Measurements from ENCODE around the gene NCR3LG1.

DNA sequence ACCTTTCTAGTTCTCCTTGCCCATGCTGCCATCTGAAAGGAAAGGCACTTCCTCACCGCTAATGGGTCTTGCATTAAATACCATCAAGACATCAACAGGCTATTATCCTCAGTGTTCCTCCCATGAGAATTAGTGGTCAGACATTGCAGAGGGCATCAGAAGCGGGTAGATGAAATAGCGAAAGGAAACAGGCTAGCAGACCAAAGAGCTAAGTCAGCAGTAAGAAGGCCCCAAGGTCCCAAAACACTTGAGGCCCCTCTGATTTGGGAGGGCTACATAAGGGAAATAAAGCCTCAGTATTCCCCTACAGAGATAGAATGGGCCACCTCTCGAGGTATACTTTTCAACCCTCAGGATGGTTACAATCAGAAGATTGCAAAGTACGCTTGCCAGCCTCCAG, 23.9 kb downstream of the NCR3LG1 start:
- no peak for TF ChIP-seq SRF (IDR thresholded peaks at IDR 0.05; ENCODE audit: low read depth, low read length)
- TF ChIP-seq RAD21 (IDR thresholded peaks at IDR 0.05 in 1 of 2, conservative IDR thresholded peaks at IDR 0.05 in 1 of 2; ENCODE audit: low read depth in 2 of 2, low read length in 2 of 2): no peak
- TF ChIP-seq, protein P1, sequence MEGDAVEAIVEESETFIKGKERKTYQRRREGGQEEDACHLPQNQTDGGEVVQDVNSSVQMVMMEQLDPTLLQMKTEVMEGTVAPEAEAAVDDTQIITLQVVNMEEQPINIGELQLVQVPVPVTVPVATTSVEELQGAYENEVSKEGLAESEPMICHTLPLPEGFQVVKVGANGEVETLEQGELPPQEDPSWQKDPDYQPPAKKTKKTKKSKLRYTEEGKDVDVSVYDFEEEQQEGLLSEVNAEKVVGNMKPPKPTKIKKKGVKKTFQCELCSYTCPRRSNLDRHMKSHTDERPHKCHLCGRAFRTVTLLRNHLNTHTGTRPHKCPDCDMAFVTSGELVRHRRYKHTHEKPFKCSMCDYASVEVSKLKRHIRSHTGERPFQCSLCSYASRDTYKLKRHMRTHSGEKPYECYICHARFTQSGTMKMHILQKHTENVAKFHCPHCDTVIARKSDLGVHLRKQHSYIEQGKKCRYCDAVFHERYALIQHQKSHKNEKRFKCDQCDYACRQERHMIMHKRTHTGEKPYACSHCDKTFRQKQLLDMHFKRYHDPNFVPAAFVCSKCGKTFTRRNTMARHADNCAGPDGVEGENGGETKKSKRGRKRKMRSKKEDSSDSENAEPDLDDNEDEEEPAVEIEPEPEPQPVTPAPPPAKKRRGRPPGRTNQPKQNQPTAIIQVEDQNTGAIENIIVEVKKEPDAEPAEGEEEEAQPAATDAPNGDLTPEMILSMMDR (IDR thresholded peaks at IDR 0.05; ENCODE audit: control extremely low read depth in 1 of 3, insufficient read depth in 1 of 3, low read depth in 1 of 3, low read length in 3 of 3): no peak
- no peak for TF ChIP-seq SP1 (IDR thresholded peaks at IDR 0.05; ENCODE audit: low read depth, low read length)
- TF ChIP-seq, protein P2, sequence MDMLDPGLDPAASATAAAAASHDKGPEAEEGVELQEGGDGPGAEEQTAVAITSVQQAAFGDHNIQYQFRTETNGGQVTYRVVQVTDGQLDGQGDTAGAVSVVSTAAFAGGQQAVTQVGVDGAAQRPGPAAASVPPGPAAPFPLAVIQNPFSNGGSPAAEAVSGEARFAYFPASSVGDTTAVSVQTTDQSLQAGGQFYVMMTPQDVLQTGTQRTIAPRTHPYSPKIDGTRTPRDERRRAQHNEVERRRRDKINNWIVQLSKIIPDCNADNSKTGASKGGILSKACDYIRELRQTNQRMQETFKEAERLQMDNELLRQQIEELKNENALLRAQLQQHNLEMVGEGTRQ (IDR thresholded peaks at IDR 0.05; ENCODE audit: low read length): no peak
- TF ChIP-seq, protein P3, sequence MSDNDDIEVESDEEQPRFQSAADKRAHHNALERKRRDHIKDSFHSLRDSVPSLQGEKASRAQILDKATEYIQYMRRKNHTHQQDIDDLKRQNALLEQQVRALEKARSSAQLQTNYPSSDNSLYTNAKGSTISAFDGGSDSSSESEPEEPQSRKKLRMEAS (IDR thresholded peaks at IDR 0.05): no peak
- TF ChIP-seq GTF2F1 (IDR thresholded peaks at IDR 0.05; ENCODE audit: borderline replicate concordance, low read depth, low read length): no peak
- no peak for TF ChIP-seq EZH2 (IDR thresholded peaks at IDR 0.05; ENCODE audit: low read depth, low read length, severe bottlenecking)
- no peak for TF ChIP-seq POLR2AphosphoS5 (IDR thresholded peaks at IDR 0.05; ENCODE audit: low read depth, low read length)
- TF ChIP-seq POLR2A (IDR thresholded peaks at IDR 0.05; ENCODE audit: control extremely low read depth in 1 of 2, low read depth in 2 of 2, low read length in 2 of 2): no peak
- TF ChIP-seq EGR1 (IDR thresholded peaks at IDR 0.05; ENCODE audit: borderline replicate concordance, low read depth, low read length): no peak
- TF ChIP-seq CEBPB (IDR thresholded peaks at IDR 0.05; ENCODE audit: low read depth, low read length): no peak
- no peak for TF ChIP-seq CREB1 (IDR thresholded peaks at IDR 0.05)

All from H1 (cell line).